ENCODE measurements around the gene ZNFX1.

DNA sequence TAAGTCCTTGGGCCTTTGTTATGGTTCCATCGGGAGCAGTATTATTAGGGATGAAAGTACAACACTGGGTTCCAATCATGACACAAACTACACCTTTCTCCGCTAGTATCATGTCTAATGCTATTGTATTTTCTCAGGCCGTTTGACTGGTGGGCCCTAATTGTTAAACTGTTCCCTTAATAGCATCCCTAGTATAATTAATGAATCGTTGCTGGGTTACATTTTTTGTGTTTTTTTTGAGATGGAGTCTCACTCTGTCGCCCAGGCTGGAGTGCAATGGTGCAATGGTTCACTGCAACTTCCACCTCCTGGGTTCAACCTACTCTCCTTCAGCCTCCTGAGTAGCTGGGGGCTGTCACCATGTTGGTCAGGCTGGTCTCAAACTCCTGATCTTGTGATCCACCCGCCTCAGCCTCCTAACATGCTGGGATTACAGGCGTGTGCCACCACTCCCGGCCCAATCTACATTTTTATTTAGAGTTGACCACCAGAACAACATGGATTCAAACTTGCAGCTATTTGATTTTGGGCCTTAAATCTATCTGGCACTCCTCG, 4.1 kb upstream of the ZNFX1 start:
- no peak for TF ChIP-seq NR3C1 (IDR thresholded peaks at IDR 0.05)
- TF ChIP-seq, protein P1, sequence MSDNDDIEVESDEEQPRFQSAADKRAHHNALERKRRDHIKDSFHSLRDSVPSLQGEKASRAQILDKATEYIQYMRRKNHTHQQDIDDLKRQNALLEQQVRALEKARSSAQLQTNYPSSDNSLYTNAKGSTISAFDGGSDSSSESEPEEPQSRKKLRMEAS (IDR thresholded peaks at IDR 0.05): no peak; the same call in 1 of the 2 replicates
- no peak for TF ChIP-seq CTCF (IDR thresholded peaks at IDR 0.05)
- TF ChIP-seq FOXS1 (CRISPR knock-in tag; IDR thresholded peaks at IDR 0.05): no peak
- no peak for TF ChIP-seq EP300 (IDR thresholded peaks at IDR 0.05)
